Thymus (tissue), 11 donors: ENCODE measurements around the gene CFAP119. TPM values are rescaled to one million over a fixed set of nuclear protein-coding genes. Genes with fewer than 3 reads are reported as not detected.

ENCODE experiments used
- DNase-seq, 9 donors: peaks; one replicate each; pipeline ENCODE4 v3.0.0-alpha.2; 2013; ENCODE audit warnings: low spot score in 9 of 9, low read depth in 6 of 9, missing footprints in 1 of 9
- H3K27ac ChIP-seq, 2 donors: one replicate each; pipeline ENCODE4 v1.5.1; 2013; ENCODE audit warnings: control low read depth in 1 of 2, low read depth in 1 of 2, low read length in 1 of 2, mild to moderate bottlenecking in 1 of 2, moderate library complexity in 1 of 2
- H3K27me3 ChIP-seq, 2 donors: one replicate each; pipeline ENCODE4 v1.5.1; 2013; ENCODE audit warnings: low read length in 1 of 2; ENCODE audit not compliant: control insufficient read depth in 2 of 2, insufficient read depth in 1 of 2
- H3K36me3 ChIP-seq, 2 donors: one replicate each; pipeline ENCODE4 v1.5.1; 2013; ENCODE audit warnings: low read length in 1 of 2, mild to moderate bottlenecking in 1 of 2, moderate library complexity in 1 of 2; ENCODE audit not compliant: control insufficient read depth in 2 of 2, insufficient read depth in 2 of 2
- H3K4me1 ChIP-seq, 2 donors: one replicate each; pipeline ENCODE4 v1.5.1; 2013; ENCODE audit warnings: low read length in 2 of 2; ENCODE audit not compliant: control insufficient read depth in 2 of 2, insufficient read depth in 2 of 2
- H3K4me3 ChIP-seq, 2 donors: one replicate each; pipeline ENCODE4 v1.5.1; 2013; ENCODE audit warnings: low read length in 2 of 2, control low read depth in 1 of 2, mild to moderate bottlenecking in 1 of 2
- H3K9me3 ChIP-seq, 2 donors: one replicate each; pipeline ENCODE4 v1.5.1; 2013; ENCODE audit warnings: low read length in 1 of 2, mild to moderate bottlenecking in 1 of 2; ENCODE audit not compliant: control insufficient read depth in 2 of 2, insufficient read depth in 1 of 2
- WGBS: extraction: QIAGEN DNeasy Blood & Tissue Kit; methylation state at CpG from one replicate; pipeline ENCODE4 v1.1.7; 2013; 5-methylcytosine and 5-hydroxymethylcytosine counted together
- polyA plus RNA-seq: library from polyadenylated mRNA; stranded (reverse); fragments of 200-250 nt; gene quantifications from one replicate; pipeline ENCODE4 v1.2.3, GENCODE V29; 2013
- total RNA-seq: library from RNA; stranded (reverse); fragments of 120-200 nt; gene quantifications from one replicate; pipeline ENCODE4 v1.2.4, GENCODE V29; 2013
- donor health status: healthy.

The CFAP119 gene
- total and polyA plus RNA-seq, 2 donors, result 4.8 to 19.6 TPM

DNA sequence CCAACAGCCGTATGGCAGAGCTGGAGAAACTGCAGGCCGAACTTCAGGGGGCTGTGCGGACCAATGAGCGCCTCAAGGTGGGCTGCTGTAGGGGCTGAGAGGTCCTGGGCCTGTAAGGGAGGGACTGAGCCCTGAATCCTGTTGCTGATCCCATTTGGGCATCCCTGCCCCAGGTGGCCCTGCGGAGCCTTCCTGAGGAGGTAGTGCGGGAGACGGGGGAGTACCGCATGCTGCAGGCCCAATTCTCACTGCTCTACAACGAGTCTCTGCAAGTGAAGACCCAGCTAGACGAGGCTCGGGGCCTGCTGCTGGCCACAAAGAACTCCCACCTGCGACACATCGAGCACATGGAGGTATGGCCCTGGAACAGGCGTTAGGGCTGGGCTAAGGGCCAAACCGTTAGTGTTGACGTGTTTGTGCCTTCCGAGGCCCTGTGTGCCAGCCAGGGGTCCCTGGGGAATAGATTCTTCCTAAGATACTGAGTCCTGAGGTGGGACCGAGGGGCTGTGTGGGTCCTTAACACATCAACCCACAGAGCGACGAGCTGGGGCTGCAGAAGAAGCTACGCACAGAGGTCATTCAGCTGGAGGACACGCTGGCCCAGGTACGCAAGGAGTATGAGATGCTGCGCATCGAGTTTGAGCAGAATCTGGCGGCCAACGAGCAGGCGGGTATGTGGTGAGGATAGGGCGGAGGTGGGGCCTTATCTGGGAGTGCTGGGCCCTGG, 4.5 kb upstream of the CFAP119 start:
- H3K27ac ChIP-seq, result no peak overlapping the region
- H3K36me3 ChIP-seq, result peaks cover 75 to 77% of the 10 kb centered on the region in 2 donors
- no peaks in the 10 kb centered on the region for H3K9me3 ChIP-seq
- DNase-seq, result no peak
- no peak overlapping the region for H3K4me3 ChIP-seq
- peaks cover 8 to 13% of the 10 kb centered on the region in 2 donors for H3K4me1 ChIP-seq
- WGBS, result 98% methylated on average over 29 of the region's 29 CpGs
- no peaks in the 10 kb centered on the region for H3K27me3 ChIP-seq

DNA sequence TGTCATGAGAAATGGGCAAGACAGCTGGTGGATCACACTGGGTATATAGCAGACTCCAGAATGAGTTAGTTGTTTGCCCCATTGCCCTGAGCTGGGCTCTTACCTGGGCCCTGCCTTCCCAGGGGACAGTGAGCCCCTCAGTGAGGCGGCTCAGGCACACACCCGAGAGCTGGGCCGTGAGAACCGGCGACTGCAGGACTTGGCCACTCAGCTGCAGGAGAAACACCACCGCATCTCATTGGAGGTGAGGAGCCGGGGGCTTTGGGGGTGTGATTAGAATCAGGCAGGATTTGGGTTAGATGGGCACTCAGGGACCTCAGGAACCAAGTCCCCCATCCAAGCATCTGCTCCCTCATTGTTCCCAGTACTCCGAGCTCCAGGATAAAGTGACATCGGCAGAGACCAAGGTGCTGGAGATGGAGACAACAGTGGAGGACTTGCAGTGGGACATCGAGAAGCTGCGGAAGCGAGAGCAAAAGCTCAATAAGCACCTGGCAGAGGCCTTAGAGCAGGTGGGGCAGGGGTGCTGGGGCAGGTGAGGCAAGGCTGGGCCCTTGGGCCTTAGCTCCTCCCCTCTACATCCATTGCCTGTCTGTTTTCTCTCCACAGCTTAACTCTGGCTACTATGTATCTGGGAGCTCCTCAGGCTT, 3.1 kb upstream of the CFAP119 start:
- peaks cover 61 to 65% of the 10 kb centered on the region in 2 donors for H3K36me3 ChIP-seq
- no peak for DNase-seq
- H3K4me3 ChIP-seq, result no peak overlapping the region
- H3K4me1 ChIP-seq, result peaks cover 8 to 22% of the 10 kb centered on the region in 2 donors
- no peaks in the 10 kb centered on the region for H3K9me3 ChIP-seq
- no peak overlapping the region for H3K27ac ChIP-seq
- over 99% methylated on average over 12 of the region's 12 CpGs for WGBS
- H3K27me3 ChIP-seq, result no peaks in the 10 kb centered on the region

DNA sequence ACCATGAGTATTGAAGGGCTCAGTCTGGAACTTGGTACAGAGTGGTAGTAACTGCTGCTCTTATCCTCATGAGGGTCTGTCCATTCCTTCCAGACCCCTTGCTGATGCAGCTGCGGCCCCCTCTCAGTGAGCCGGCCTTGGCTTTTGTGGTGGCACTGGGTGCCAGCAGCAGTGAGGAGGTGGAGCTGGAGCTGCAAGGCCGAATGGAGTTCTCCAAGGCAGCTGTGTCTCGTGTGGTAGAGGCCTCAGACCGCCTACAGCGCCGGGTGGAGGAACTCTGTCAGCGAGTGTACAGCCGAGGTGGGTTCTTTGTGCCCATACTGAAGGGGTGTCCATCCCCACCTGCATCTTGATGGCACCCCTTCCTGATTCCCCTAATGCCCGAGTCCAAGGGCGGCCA, 2.2 kb upstream of the CFAP119 start:
- DNase-seq, result no peak
- no peaks in the 10 kb centered on the region for H3K9me3 ChIP-seq
- H3K27me3 ChIP-seq, result no peaks in the 10 kb centered on the region
- peaks cover 52 to 58% of the 10 kb centered on the region in 2 donors for H3K36me3 ChIP-seq
- H3K27ac ChIP-seq, result no peak overlapping the region
- 98% methylated on average over 11 of the region's 11 CpGs for WGBS
- H3K4me3 ChIP-seq, result no peak overlapping the region
- H3K4me1 ChIP-seq, result peaks cover 8 to 22% of the 10 kb centered on the region in 2 donors

DNA sequence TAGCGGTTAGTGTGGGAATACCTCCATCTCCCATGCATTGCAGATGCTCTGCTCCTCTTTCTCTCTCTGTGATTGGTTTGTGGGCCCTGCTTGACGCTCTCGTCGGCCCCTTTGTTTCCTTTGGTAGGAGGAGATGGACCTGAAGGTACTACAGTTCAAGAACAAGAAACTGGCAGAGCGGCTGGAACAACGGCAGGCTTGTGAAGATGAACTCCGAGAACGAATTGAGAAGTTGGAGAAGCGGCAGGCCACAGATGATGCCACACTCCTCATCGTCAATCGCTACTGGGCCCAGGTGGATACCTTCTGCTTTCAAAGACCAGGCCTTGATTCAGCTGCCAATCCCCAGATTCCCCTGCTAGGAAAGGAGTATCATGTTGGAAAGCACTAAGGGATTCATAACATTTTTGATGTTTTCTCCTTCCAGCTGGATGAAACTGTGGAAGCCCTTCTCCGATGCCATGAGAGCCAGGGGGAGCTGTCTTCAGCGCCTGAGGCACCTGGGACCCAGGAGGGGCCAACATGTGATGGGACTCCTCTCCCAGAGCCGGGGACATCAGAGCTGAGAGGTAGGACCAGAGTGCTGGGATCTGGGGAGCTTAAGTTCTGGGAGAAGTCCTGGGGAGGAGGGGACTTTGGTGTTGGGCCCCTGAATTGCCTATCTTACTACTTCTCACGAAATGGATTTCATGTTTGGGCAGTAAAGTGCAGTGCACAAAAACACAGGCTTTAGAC, 1.3 kb upstream of the CFAP119 start:
- Histone ChIP-seq H3K27ac (peak overlapping the region in 1 of 2 donors; percentile 80), H3K36me3 (peaks cover 43 to 53% of the 10 kb centered on the region in 2 donors), H3K4me1 (peaks cover 8 to 22% of the 10 kb centered on the region in 2 donors), H3K9me3 (no peaks in the 10 kb centered on the region), H3K4me3 (peak overlapping the region; percentile 57 to 66), H3K27me3 (no peaks in the 10 kb centered on the region)
- 86% methylated on average over 15 of the region's 15 CpGs for WGBS
- DNase-seq, result no peak

DNA sequence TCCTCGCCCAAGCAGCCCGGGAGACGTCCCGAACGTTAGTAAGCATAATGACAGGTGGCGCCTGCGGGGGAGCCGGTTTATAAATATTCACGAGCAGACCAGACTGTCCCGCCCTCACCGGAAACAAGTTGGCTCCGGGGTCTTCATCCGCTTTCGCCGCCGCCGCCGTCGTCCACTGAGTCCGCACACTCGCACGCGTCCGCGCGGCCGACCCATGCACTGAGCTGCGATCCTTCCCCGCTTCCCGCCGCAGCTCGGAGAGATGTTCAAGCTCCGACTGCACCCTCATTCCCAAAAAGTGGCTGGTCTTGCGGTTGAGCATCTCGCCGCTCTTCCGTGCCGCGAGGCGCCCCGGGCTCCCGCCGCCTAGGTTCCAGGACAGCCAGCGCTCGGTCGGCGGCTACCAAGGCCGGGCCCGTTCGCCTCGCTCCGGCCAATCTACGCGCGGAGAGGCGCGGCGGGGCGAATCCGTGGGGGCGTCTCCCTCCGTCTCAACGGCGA, 385 bp downstream of the CFAP119 start:
- no peaks in the 10 kb centered on the region for H3K9me3 ChIP-seq
- peak overlapping the region; percentile 62 to 80 for H3K27ac ChIP-seq
- H3K36me3 ChIP-seq, result peaks cover 39 to 51% of the 10 kb centered on the region in 2 donors
- WGBS, result 1% methylated on average over 64 of the region's 64 CpGs
- peak overlapping the region; percentile 57 to 66 for H3K4me3 ChIP-seq
- H3K27me3 ChIP-seq, result no peaks in the 10 kb centered on the region
- peak in 2 of 9 donors; percentile 22 to 54 for DNase-seq
- H3K4me1 ChIP-seq, result peaks cover 8 to 22% of the 10 kb centered on the region in 2 donors

DNA sequence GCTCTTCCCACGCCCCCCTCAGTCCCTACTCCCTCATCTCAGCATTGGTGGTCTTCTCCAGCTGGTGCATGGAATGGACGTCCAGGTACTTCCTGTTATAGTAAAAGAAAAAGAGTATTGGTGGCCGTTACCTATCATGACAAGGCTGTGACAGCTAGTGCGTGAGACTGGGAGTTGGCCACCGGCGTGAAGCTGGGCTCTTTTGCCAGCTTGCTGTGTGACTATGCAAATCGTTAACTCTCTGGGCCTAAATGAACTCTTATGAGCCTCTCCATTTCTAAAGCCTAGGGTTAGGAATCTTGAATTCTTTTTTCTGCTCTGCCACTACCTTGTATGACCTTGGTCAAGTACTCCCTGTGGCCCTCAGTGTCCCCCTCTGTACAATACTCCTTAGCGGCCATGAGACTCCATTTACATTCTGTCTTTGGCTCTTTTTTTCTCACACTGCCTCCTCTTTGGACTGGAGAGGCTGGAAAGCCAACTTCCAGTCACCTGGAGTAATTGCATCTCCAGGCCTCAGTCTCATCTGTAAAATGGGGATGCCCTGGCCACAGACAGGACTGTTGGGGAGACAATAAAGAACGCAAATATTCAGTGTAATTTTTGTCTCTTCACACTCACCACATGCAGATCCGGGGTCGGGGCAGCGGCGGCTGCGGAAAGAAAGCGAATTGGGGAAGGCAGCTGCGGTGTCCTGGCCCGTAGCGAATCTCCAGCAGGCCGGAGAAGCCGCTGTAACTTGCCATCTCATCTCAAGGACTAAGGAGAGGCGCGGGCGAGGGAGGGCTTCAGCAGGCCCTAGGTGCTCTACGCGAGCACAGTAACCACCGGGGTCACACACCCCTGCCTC, 1.1 kb downstream of the CFAP119 start:
- no peak overlapping the region for H3K27ac ChIP-seq
- H3K4me1 ChIP-seq, result peaks cover 8 to 22% of the 10 kb centered on the region in 2 donors
- no peaks in the 10 kb centered on the region for H3K27me3 ChIP-seq
- 31% methylated on average over 26 of the region's 26 CpGs for WGBS
- H3K4me3 ChIP-seq, result peak overlapping the region; percentile 57 to 66
- H3K36me3 ChIP-seq, result peaks cover 39 to 50% of the 10 kb centered on the region in 2 donors
- H3K9me3 ChIP-seq, result no peaks in the 10 kb centered on the region
- DNase-seq, result no peak

DNA sequence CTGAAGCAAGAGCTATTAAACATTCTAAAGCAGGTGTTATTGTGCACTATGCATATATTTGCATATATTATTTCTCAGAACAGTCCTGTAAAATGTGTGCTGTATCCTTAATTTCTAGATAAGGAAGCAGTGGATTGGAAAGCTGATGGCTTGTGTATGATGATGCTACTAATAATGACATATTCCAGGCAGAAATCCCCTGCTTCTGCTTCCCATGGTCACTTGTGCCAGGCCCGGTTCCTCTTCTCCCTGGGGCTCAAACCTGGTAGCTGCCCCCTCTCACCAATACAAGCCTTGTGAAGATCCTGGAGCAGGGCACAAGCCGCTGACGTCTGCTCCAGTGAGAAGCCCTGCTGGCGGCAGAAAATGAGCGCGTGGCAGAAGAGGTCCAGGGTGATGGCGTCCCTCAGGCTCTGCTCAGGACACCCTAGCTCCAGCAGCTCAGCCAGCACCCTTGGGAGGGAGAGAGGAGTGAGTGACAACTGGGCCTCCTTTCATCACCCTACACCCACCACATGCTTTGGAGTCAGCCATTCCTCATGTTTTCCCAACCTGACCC, 1.8 kb downstream of the CFAP119 start:
- H3K9me3 ChIP-seq, result no peaks in the 10 kb centered on the region
- peaks cover 8 to 22% of the 10 kb centered on the region in 2 donors for H3K4me1 ChIP-seq
- H3K27me3 ChIP-seq, result no peaks in the 10 kb centered on the region
- no peak overlapping the region for H3K27ac ChIP-seq
- DNase-seq, result no peak
- peaks cover 38 to 48% of the 10 kb centered on the region in 2 donors for H3K36me3 ChIP-seq
- WGBS, result 97% methylated on average over 7 of the region's 7 CpGs
- no peak overlapping the region for H3K4me3 ChIP-seq

DNA sequence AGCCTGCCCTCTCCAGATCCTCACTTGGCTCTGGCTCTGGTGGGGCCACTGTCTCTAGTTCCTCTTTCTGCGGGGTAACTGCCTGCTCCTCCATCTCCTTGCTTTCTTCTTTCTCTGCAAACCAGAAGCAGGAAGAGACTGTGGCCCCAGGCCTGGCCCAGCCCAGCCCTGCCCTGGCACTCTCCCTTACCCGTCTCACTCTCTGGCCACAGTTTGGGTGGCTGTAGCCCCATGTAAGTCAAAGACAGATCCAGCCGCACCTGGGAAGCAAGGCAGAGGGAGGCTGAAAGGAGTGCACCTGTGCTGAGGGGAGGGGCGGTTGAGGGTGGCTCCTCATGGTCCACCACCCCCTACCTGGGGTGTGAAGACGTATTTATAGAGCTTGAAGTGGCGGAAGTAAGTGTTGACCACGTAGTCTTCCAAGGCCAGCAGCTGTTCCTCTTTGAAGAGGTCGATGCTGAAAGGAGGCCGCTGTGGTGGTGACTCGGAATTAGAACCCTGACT, 2.8 kb downstream of the CFAP119 start:
- Histone ChIP-seq H3K4me3 (no peak overlapping the region), H3K9me3 (no peaks in the 10 kb centered on the region), H3K27ac (no peak overlapping the region), H3K27me3 (no peaks in the 10 kb centered on the region), H3K4me1 (peaks cover 8 to 22% of the 10 kb centered on the region in 2 donors), H3K36me3 (peaks cover 38 to 47% of the 10 kb centered on the region in 2 donors)
- DNase-seq, result no peak
- 56% methylated on average over 10 of the region's 10 CpGs for WGBS
